ENCODE results near the gene ABI3BP. TPM values are rescaled to one million over a fixed set of nuclear protein-coding genes. Genes with fewer than 3 reads are reported as not detected.

The ABI3BP gene
- total and polyA plus RNA-seq, 7 donors: 1.6 to 23.9 (median 6.9) TPM

DNA sequence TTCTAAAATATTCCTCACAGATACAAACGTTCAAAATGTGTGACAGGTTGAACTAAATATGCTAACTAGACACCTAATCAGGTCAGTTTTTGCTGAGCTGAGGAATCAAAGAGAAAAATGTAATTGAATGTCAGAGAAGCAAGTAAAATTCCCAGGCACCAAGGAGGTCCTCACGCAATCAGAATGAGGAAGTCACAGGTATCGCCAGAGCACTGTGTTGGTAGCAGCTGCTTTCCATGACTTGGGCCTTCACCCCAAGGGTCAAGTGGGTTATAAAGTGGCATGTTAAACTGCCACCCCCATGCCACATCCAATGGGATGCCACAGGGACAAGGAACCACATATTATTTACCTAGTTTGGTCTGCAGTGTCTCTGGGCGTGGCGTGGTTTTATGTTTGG, 158.9 kb downstream of the ABI3BP start:
- no peak for ATAC-seq
- no peaks in the 10 kb centered on the region for H3K27me3 ChIP-seq (ENCODE audit: insufficient read depth in 3 of 3, low read length in 2 of 3)
- intact Hi-C loops (cut with DNase I): no loop called here

DNA sequence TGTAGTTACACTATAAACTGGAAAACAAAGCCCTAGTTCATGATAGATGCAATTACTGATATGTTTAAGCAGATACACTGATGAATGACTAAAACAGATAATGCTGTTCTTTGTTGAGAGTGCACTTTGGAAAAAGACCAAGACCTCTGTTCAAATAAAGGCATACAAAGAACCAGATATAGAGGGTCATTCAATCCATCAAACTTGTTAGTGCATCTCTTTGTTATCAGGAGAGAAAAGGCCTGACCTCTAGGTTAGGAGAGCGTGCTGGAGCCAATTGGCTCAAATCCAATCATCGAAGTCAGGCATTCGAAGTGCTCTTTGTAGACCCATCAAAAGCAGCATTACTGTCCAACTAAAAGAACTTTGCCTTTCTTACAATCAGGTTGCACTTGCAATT, 159.7 kb downstream of the ABI3BP start:
- Histone ChIP-seq H3K27me3 (ENCODE audit: insufficient read depth in 3 of 3, low read length in 2 of 3) (no peaks in the 10 kb centered on the region), H3K4me3 (no peak overlapping the region), H3K36me3 (ENCODE audit: insufficient read depth in 1 of 2, low read depth in 1 of 2) (no peaks in the 10 kb centered on the region), H3K27ac (no peak overlapping the region), H3K9me3 (no peaks in the 10 kb centered on the region), H3K4me1 (no peaks in the 10 kb centered on the region)
- ATAC-seq (no peak), DNase-seq (no peak)
- intact Hi-C loops (cut with DNase I): no loop called here
- TF ChIP-seq, protein P1, sequence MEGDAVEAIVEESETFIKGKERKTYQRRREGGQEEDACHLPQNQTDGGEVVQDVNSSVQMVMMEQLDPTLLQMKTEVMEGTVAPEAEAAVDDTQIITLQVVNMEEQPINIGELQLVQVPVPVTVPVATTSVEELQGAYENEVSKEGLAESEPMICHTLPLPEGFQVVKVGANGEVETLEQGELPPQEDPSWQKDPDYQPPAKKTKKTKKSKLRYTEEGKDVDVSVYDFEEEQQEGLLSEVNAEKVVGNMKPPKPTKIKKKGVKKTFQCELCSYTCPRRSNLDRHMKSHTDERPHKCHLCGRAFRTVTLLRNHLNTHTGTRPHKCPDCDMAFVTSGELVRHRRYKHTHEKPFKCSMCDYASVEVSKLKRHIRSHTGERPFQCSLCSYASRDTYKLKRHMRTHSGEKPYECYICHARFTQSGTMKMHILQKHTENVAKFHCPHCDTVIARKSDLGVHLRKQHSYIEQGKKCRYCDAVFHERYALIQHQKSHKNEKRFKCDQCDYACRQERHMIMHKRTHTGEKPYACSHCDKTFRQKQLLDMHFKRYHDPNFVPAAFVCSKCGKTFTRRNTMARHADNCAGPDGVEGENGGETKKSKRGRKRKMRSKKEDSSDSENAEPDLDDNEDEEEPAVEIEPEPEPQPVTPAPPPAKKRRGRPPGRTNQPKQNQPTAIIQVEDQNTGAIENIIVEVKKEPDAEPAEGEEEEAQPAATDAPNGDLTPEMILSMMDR (IDR thresholded peaks at IDR 0.05): no peak
- 71 to 78% (median 73%) methylated on average over 3 of the region's 3 CpGs for WGBS, 3 donors

More for the DNA sequence above, 158.9 kb downstream of the ABI3BP start:
- Histone ChIP-seq H3K36me3 (ENCODE audit: insufficient read depth in 1 of 2, low read depth in 1 of 2) (no peaks in the 10 kb centered on the region), H3K4me3 (no peak overlapping the region), H3K4me1 (no peaks in the 10 kb centered on the region), H3K9me3 (no peaks in the 10 kb centered on the region), H3K27ac (no peak overlapping the region)
- no peak for DNase-seq
- TF ChIP-seq, protein P1 (IDR thresholded peaks at IDR 0.05): no peak
- 90 to 93% (median 90%) methylated on average over 5 of the region's 5 CpGs for WGBS, 3 donors

DNA sequence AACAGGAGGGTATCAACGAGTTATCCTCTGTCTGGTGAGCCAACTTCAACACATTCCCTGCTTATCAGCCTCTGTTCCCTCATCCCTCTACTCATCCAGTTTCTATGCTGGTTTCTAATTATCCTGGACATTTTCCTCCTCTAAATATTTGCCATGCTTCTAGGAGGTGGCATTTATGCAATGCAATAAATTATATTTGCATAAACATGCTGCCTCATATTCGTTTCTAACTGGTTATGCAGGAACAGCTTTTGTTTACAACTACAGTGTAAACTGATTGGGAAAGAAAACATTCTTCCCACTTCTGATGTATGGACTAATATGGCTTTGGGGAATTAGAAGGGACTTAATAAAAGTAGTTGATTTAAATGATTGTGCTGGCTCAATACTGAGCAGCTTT, 161.6 kb downstream of the ABI3BP start:
- H3K4me1 ChIP-seq: no peaks in the 10 kb centered on the region
- DNase-seq: no peak
- 63 to 71% (median 71%) methylated on average over 2 of the region's 2 CpGs for WGBS, 3 donors
- H3K36me3 ChIP-seq (ENCODE audit: insufficient read depth in 1 of 2, low read depth in 1 of 2): no peaks in the 10 kb centered on the region
- TF ChIP-seq, protein P1 (IDR thresholded peaks at IDR 0.05): no peak
- no peak overlapping the region for H3K27ac ChIP-seq
- no peaks in the 10 kb centered on the region for H3K9me3 ChIP-seq
- intact Hi-C loops (cut with DNase I): no loop called here
- ATAC-seq: no peak
- H3K4me3 ChIP-seq: no peak overlapping the region
- no peaks in the 10 kb centered on the region for H3K27me3 ChIP-seq (ENCODE audit: insufficient read depth in 3 of 3, low read length in 2 of 3)

DNA sequence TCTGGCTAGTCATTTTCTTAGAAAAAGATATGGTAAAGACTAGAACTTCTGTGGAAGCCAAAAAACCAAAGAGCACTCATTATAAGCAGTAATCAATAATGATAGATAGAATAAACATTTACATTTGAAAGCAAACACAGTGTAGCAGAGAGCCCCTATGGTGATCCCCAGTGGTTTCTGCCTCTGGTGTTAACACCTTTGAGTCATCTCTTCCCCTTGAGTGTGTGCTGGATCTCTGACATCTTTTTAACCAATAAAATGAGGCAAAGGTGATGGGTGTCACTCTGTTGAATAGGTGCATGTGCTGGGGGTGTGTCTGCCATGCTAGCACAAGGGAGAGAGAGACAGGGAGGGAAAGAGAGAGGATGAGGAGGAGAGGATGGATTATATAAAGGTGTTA, 162.3 kb downstream of the ABI3BP start:
- H3K4me1 ChIP-seq: no peaks in the 10 kb centered on the region
- no peaks in the 10 kb centered on the region for H3K36me3 ChIP-seq (ENCODE audit: insufficient read depth in 1 of 2, low read depth in 1 of 2)
- DNase-seq (no peak), ATAC-seq (no peak)
- peaks cover 0 to under 1% (median 0%) of the 10 kb centered on the region in 3 donors for H3K27me3 ChIP-seq (ENCODE audit: insufficient read depth in 3 of 3, low read length in 2 of 3)
- TF ChIP-seq, protein P1 (IDR thresholded peaks at IDR 0.05): no peak
- no peak overlapping the region for H3K27ac ChIP-seq
- H3K9me3 ChIP-seq: no peaks in the 10 kb centered on the region
- intact Hi-C loops (cut with DNase I): no loop called here
- H3K4me3 ChIP-seq: no peak overlapping the region

DNA sequence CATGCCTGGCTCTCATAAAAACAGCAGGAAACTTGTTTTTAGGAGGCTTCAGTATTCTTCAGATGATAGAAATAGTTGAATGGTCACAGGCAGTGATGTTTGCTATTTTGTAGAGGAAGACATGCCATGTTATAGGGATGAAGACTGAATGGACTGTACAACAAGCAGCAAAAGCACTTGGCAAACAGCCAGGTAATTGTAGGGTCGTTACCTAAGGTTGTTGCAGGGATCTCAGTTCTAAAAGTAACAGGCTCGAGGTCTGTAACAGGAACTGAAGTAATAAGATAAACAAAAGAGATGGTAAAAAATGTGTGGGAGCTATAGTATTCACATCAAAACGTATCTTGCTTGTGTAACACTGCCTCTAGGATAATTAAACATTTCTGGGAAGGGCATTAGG, 167.6 kb downstream of the ABI3BP start:
- Histone ChIP-seq H3K27ac (no peak overlapping the region), H3K9me3 (no peaks in the 10 kb centered on the region), H3K4me1 (no peaks in the 10 kb centered on the region), H3K27me3 (ENCODE audit: insufficient read depth in 3 of 3, low read length in 2 of 3) (peaks cover 0 to 2% (median 0%) of the 10 kb centered on the region in 3 donors), H3K36me3 (ENCODE audit: insufficient read depth in 1 of 2, low read depth in 1 of 2) (no peaks in the 10 kb centered on the region), H3K4me3 (no peak overlapping the region)
- TF ChIP-seq, protein P1 (IDR thresholded peaks at IDR 0.05): no peak
- DNase-seq (no peak), ATAC-seq (no peak)
- WGBS, 3 donors: 52 to 54% (median 54%) methylated on average over 3 of the region's 3 CpGs
- intact Hi-C loops (cut with DNase I): no loop called here

Measured in psoas muscle (tissue), 8 donors.